GM19468 (cell line): ENCODE results near the gene GSTK1.
"Not testable (repeated sequence)": the region's sequence is repeated elsewhere in the genome, so short reads cannot be mapped to it uniquely, and the experiment has no call there.

Experiments used
- ATAC-seq: cut with Tn5 transposase; IDR thresholded peaks from one replicate; pipeline ENCODE4 v1.9.1; 2021; ENCODE audit warnings: mild to moderate bottlenecking, moderate library complexity, moderate number of reproducible peaks; ENCODE audit not compliant: unreplicated experiment; ENCODE audit errors: extremely low read depth

The GSTK1 gene

DNA sequence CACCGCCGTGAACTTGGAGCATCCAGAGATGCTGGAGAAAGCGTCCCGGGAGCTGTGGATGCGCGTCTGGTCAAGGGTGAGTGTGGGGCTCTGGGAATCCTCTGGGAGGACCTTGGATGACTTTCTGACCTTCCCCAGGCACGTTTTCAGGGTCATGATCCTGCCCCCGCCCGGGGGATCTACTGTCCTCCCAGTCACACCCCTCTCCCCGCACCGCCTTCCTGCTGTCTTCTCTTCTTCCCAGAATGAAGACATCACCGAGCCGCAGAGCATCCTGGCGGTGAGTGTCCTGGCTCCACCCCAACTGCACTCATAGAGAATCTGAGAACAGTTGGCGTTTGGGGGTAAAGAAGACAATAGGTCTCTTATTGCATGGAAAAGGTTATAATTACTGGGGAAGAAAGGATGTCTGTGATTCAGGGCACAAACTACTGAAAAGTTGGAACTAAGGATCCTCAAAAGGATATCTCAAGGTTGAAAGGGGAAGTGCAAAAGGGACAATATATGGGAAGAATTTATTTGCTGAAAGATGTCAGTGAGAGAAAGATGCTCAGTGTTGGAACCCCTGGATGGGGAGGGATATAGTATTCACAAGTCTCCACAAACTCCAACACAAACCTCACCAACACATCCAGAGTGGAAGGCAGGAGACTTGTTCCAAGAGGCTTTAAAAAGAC, 1.9 kb downstream of the GSTK1 start:
- ATAC-seq = no peak

DNA sequence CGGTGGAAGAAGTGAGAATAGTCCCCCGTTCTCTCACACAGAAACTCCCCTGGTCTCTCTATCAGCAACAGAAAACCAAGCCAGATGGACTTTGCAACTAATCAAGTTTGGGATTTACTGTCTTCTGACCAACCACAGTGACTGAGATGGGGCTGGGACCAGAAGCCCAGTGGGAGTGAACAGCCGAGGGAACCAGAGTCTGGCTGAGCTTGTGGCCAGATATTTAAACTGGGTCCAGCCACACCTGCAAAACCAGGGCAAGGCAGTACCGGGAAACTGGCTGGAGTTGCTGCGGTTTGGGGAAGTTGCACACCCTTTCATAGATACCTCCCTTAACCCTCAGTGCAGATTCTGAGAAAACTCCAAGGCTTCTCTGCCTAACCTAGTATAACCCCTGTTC, 6.0 kb downstream of the GSTK1 start:
- no peak for ATAC-seq

DNA sequence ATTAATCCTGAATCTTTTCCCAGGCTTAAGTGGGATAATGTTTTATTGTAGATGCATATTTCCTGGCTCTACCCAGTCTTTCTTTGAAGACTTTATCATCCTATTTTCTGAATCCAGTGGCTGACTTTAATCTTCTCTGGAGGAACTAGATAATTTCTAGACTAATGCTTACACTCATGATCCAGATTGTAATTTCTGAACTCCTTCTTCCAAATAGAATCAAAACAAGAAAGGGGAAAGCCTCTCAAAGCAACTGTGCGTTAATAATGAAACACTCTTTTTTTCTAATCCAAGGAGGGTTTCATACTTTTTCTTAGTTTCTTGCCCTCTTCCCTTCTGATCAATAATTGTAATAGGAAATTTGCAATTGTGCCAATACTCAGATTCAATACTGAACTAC, 8.0 kb downstream of the GSTK1 start:
- ATAC-seq = no peak

- ATAC-seq = no peak
Observed at GRCh38 chr7:143272871-143273270, 9.6 kb downstream of the GSTK1 start.

DNA sequence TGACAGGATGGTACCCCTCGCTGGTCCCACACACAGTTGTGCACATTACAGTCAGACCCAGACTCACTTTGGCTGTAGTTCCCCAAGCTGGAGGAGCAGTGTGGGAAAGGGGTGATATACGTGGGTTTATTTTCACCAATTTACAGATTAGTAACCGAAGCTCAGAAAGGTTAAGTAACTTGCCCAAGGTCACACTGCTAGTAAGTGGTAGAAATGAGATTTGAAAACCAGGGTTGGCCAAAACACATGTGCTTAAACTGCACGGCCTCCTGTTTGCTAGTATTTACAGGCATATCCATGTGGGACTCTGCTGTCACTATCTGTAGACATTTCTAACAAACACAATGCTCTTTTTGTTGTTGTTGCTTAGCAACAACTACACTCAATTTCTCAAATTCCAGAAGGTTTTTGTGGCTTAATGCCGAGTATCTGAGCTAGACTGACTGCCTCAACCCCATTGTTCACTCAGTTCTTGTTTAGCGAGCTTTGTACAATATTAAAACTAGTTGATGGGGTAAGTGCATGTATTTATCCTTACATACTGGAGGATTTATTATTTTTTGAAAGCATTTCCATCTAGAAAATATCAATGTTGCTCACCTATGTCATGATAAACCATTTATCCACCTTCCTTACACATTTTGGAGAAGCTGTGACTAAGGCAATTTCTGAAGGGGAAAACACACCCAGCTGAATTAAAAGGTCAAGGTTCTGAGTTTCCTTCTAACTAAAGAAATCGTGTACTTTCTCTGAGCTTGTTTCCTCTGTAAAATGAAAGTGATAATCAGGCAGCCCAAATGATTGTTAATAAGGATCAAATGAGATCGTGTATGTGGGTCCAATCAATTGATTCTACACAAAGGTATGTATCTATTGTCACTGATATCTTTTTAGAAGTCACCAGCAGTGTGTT, 16.2 kb downstream of the GSTK1 start:
- ATAC-seq = no peak

DNA sequence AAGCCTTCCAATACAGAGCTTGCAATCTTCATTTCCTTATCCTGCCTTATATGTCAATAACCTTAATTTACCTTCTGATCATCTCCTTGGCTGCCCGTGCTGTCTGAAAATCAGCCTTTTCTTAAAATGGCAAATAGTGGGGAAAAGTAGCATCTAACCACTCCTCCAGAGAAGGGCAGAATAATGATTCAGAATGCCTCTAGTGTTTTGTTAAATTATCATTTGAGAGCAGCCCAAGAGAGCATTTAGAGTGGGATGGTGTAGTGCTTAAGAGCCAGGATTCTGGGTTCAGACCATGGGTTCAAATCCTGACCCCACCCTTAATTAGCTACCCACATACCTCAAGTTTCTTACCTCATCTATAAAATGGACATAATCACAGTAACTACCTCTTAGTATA, 16.9 kb downstream of the GSTK1 start:
- ATAC-seq = no peak

GRCh38 chr7:143280566-143280965, 17.3 kb downstream of the GSTK1 start:
- ATAC-seq = no peak

GRCh38 chr7:143281529-143281928, 18.3 kb downstream of the GSTK1 start:
- ATAC-seq = no peak

DNA sequence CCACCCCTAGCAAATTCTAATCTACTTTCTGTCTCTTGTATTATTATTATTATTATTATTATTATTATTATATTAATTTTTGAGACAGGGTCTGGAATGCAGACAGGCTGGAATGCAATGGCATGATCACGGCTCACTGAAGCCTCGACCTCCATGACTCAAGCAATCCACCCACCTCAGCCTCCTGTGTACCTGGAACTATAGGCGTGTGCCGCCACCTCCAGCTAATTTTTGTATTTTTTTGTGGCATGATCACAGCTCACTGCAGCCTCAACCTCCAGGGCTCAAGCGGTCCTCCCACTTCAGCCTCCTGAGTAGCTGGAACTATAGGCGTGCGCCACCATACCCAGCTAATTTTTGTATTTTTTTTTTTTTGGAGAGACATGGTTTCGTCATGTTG, 18.9 kb downstream of the GSTK1 start:
- ATAC-seq = no peak

DNA sequence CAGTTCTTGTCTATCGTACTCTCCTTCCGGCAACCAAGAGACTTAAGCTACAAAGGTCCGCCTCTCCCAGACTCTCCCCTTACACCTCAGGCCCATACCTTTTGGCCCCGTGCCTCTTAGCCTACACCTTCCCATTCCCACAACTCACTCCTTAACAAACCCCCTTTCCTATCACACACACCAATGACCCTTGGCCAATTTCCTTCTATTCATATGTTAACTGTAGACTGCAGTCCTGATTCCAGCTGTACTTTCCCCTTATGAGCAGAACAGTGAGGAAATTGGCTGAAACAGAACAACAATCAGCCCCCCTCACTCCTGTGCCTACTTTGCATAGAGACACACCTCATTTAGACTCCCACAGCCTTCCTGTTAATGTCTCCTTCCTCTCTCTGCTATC, 20.1 kb downstream of the GSTK1 start:
- no peak for ATAC-seq

DNA sequence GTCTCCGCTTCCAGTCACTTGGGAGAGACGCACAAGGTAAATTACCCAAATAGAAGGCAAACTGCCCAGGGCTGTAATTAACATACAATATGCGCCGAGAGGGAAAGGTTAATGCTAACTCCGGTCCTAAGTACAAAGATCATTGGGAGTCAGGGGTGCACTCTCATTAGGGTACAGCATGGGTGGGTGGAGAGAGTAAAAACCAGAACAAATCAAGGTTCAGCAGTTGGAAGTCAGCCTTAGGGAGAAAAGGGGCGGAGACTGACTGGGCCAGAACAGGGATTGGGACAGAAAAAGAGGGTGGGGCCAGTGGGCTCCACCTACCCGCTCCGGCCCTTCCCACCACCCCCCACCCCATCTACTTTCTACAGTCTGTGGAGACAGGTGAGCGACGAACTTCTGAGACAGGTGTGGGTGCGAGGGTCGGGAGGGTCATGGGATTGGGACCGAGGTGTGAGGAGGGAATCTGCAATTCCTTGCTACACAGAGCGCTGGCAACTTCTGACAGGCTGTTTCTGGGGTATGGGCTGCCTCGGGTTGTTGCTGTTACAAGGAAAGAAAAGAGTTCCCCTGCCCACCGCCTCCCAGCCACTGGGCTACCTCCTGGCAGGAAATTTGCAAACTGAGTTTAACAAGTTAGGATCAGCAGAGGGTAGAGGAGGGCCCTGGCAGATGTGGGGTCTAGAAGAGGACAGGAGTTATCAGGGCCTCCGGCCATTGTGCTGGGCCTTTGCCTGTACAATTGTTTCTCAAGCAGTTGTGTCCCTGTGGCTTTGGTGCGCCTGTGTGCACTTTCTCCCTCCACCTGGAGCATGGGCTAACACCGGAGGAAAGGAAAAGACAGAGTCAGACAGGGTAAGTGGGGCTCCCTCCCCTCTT, 21.6 kb downstream of the GSTK1 start, which contains the start of gene TMEM139:
TMEM139 (plus strand) TSS at position 368 of the 879 bp plus-strand sequence. CDS start 1,000 bp downstream, outside the sequence.
- ATAC-seq = no peak

DNA sequence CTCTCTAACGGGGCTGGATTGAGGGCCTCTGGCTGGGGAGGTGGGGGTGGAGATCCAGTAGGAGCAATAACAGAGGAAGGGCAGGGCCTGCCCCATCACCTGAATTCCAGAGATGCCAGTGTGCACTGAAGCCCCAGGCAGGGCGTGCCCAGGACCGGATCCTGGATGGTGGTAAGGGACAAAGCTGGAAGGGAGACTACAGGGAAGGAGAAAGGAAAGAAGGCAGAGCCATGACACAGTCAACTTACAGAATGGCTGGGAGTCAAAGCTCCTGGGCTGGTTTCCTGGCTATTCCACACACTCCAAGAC, 22.2 kb downstream of the GSTK1 start:
- ATAC-seq = no peak

DNA sequence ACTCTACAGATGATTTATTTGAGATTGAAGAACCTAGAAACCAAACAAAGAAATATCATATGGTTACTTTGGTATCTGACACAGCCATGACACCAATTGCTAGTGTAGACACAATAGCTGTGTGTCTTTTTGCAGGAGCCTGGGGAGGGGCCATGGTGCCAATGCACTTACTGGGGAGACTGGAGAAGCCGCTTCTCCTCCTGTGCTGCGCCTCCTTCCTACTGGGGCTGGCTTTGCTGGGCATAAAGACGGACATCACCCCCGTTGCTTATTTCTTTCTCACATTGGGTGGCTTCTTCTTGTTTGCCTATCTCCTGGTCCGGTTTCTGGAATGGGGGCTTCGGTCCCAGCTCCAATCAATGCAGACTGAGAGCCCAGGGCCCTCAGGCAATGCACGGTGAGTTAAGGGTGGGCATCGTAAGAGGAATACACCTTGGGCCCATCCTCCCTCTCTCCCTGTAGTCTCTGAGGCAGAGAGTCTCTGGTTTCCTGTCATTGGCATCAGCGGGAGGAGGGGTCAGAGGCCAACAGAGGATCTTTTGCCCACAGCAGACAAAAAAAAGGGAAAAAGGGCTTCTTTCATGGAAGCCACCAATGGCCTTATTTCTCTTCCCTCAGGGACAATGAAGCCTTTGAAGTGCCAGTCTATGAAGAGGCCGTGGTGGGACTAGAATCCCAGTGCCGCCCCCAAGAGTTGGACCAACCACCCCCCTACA, 22.7 kb downstream of the GSTK1 start:
- no peak for ATAC-seq

- no peak for ATAC-seq
Observed at GRCh38 chr7:143286522-143286890, 23.3 kb downstream of the GSTK1 start.

GRCh38 chr7:143287339-143287934, 24.2 kb downstream of the GSTK1 start:
- no peak for ATAC-seq

GRCh38 chr7:143287935-143288826, 24.9 kb downstream of the GSTK1 start, which contains the start of gene CASP2:
CASP2 (plus strand) TSS chr7:143288351; CDS start chr7:143288456, 105 bp downstream.
- ATAC-seq = peak; percentile 89

DNA sequence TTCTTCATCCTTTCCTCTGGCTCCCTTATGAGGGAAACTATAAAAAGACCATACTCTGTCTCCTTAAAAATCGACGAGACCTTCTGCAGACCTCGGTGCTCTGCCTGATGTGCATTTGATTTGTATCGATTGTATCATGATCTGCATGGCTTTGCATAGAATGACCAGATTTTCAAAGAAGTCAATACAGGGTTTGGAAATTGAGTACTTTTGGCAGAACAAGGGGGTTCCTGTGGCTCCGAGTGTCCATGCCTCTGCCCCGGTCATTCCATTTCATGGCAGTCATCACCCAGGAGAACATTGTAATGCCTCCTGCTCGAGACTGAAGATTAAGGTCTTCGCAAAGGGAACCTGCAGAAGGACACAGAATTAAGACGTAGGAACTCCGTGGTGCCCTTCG, 25.6 kb downstream of the GSTK1 start:
- no peak for ATAC-seq

DNA sequence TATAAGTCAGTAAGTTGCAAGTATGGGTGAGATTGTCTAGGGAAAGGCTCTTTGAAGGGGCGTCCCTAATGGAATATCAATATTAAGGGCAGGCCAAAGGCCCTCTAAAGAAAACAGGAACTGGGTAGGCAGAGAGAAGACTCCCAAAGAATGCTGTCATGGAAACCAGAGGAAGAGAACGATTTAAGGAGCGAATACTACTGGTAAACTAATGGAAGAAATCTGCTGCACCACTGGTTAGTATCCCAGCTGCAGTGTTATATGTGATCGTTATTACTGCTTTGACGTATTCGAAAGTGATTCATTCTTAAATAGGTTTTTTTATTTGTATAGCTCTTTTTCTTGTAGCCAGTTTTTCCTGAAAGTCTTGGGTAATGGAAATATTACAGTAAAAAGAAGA, 26.2 kb downstream of the GSTK1 start:
- no peak for ATAC-seq

DNA sequence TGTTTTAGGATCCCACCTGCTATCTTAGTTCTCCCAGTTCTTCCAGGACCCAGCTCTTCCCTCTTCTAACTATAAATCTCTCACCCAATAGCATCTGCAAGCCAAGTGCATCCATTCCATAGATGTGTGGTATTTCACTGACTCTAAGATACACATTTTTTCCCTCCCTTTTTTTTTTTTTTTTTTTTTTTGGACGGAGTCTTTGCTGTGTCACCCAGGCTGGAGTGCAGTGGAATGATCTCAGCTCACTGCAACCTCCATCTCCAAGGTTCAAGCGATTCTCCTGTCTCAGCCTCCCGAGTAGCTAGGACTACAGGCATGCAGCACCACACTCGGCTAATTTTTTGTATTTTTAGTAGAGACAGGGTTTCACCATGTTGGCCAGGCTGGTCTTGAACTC, 26.6 kb downstream of the GSTK1 start:
- ATAC-seq = not testable (repeated sequence)
